HG03520 (cell line): ENCODE data around the gene EFTUD2.

Experiments
- ATAC-seq: cut with Tn5 transposase; IDR thresholded peaks from one replicate; pipeline ENCODE4 v1.9.1; 2021; ENCODE audit warnings: mild to moderate bottlenecking, moderate library complexity; ENCODE audit not compliant: unreplicated experiment

Gene EFTUD2

DNA sequence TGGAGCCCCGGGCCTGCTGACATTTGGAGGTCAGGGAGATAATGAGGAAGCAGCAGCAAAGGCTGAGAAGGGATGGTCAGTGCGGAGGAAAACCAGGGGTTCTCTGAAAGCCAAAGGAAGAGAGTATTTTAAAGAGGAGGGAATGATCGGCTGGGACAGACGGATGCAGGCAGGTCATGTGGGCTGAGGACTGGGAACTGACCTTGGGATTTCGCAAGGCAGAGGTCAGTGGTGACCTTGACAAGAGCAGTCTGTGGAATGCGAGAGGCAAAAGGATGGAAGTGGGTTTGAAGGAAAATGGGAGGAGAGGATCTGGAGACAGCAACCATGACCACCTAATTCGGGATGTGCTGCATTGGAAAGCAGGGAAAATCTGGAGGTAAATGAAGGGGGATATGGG, 10.2 kb downstream of the EFTUD2 start:
- ATAC-seq = no peak

DNA sequence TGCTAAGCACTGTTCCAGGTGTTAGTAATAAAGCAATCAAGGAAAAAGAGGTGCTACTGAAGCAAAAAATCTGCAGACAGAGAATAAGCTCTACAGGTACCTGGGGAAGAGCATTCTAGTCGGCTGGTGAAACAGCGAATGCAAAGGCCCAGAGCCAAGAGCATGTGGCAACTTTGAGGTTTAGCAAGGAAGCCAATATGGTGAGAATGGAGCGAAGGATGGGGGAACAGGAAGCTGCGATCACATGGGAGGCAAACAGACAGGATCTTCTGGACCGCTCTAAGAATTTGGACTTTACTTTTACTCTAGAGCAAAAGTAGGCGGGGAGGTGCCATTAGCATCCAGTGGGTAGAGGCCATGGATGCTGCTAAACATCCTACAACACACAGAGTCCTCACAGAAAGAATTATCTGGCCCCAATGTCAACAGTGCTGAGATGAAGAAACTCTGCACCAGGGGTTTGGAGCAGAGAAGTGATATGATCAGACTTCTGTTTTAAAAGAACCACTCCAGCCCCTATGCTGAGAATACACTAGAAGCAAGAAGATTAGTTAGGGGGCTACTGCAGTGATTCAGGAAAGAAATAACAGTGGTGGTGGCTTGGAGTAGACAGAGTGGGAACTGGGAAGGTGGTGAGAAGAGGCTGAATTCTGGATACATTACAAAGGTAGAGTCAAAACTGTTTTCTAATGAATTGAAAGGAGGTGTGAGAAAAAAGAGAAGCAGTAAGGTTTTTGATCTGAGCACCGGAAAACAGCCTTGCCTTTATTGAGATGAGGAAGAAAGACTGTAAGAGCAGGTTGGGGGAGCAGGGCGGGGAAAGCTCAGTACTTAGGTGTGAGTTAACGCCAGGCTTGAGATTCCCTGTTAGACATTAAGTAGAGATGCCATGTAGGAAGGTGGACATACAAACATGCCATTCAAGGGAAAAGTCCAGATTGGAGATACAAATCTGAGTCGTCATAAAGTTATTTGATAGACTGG, 11.0 kb downstream of the EFTUD2 start:
- ATAC-seq = no peak

DNA sequence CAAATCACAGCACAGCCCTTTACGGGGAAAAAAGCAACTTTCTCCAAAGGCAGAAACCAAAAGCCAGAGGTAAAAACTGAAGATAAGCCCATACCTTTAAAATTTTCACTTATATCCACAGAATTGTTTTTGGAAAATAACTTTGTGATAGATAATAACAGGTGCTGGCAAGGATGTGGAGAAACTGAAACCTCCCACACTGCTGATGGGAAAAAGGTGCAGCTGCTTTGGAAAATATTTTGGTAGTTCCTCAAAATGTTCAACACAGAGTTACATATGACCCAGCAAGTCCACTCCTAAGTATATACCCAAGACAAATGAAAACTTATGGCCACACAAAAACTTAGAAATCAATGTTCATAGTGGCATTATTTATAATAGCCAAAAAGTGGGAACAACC, 12.2 kb downstream of the EFTUD2 start:
- ATAC-seq = no peak

DNA sequence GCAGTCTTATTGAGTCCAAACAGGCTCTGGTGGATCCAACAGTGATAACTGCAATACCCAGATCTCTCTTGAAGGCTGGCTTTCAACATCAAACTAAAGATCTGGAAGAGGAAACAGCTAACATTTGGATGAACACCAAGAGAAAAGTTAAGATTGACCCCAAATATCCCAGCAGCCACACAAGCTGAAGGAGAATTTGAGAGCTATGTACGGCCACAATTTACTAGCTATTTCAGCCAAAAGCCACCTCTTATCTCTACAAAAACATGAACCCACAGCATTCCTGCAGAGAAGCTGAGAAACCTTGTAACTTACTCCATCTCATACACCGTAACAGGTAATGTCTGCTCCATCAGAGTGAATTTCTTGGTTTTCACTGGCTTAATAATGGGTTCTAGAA, 14.3 kb downstream of the EFTUD2 start:
- ATAC-seq = no peak

DNA sequence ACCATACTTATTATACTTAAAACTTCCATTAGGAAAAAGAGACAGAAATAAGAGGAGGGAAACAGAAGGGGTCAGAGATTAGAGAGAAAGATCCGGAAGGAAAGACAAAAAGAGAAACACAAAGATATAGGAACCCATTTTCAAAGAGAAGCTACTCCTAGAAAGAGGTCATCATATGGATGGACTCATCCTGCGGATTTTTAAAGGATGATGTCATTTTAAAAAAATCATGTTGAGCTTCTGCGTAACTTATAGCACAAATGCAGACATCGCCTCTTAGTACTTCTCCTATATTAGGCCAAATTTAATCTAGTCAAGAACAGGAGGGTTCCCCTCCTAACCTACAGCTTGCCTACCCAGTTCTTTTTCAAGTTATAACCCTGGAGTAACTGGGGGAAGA, 18.1 kb downstream of the EFTUD2 start:
- no peak for ATAC-seq

DNA sequence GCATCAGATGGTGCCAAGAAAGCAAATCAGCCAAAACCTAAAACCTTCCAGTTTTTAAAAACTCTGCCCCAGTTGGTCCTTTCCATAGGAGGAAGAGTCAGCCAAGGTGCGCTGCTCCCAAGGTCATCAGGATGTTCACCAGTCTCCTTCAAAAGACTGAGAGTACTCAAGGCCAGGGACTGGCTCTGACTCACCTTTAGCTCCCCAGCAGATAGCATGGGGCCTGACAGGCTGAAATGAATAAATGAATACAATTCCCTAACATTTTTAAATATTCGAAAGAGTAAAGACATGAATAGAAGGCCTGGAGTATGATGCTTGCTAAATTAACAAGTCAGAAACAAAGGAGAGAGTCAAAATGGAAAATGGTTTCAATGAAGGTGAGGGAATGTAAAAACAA, 19.2 kb downstream of the EFTUD2 start:
- ATAC-seq = no peak

DNA sequence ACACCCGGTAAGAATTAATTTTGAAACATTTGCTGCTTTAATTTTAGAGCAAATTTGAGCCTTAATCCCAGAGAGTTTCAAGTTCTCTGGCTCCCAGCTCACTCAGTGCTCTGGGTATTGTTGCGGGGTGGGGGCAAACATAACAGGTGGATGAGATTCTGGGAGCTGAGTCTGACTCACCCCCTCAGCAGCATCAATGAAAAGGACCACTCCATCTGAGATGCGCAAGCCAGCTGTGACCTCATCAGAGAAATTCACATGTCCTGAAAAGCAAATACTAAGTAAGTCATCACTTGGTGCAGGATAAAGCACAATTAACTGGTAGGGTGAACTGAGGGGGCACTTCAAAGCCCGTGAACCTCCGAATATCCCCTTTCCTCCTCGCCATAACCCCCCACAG, 19.9 kb downstream of the EFTUD2 start:
- no peak for ATAC-seq

DNA sequence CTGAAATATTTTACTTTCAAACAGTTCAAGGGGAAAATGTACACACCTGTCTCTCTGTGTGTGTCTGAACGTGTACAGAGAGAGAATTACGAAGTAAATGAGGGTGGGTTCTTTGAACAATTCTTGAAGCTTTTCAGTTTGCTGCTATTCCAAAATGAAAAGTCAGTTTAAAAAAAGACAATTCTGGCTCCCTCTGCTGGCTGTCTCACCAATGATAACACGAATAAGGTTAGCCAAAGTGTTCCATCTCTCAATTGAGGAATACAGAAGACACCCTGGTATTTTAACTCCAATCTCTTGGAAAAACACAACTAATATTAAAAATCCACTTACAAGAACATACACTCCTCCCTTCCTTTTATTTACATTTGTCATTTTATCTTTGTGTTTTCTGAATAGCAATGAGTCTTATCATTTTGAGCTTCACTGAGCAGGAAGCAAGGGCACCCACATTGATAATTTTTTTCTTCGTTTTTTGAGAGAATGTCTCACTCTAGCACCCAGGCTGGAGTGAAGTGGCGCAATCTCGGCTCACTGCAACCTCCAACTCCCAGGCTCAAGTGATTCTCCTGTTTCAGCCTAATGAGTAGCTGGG, 20.5 kb downstream of the EFTUD2 start:
- ATAC-seq = no peak

DNA sequence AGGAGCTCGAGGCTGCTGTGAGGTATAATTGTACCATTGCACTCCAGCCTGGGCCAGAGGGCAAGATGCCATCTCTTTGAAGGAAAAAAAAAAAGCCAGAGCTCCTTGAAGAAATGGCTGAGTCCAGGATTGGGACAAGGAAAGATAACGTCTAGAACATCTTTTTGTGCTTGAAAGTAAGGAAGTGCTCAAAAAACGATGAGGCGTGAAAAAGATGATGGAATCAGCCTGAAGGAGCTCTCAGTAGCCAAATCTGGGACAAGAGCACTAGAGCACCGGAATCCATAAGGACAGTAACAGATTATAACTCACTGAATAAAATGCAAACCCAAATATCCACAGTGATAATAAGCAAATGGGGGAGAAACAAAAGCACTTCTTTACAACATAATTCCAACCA, 22.1 kb downstream of the EFTUD2 start:
- no peak for ATAC-seq

DNA sequence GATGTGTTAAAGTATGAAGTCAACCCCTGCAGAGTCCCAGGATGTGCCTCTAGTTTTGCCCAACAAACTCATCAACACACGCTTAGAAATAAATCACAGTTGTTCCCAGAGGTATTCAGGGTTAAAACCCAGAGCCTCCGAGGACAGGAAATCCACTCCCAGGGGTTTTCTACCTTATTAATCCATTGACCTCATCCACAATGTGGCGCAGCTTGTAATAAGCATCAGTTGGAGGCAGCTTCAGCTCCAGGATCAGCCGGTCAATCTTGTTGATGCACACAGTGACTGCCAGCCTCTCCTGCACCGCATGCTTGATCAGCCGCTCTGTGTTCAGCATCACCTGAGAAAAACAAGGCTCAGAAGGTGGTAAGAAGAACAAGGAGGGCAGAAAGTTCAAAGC, 23.5 kb downstream of the EFTUD2 start:
- ATAC-seq = no peak

DNA sequence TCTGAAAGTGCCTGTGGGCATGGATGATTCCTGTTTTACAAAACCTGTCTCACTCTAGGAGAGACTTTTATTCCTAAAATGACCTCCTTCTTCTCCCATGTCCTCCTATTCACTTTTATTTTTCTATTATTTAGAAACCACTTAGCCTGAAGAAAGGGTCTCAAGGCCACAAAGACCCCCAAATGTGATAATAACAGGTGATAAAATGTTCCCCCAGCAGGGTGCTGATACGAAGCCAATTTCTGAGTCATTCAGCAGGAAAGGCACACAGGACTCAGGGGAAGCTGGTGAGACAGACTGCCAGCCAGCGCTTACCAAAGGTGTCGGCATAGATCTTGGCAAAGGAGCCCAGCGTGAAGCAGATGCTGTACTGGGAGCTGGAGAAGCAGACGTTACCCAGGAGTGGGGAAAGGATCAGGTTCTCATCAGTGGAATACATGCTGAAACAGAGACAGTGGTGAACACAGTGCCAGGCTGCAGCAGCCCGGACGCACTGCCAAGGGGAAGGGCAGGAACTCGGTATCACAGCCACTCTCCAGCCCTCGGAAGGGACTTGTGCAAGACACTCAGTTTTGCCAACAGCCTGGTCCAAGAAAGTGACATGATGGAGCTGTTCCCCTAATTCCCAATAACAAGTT, 27.0 kb downstream of the EFTUD2 start:
- no peak for ATAC-seq

DNA sequence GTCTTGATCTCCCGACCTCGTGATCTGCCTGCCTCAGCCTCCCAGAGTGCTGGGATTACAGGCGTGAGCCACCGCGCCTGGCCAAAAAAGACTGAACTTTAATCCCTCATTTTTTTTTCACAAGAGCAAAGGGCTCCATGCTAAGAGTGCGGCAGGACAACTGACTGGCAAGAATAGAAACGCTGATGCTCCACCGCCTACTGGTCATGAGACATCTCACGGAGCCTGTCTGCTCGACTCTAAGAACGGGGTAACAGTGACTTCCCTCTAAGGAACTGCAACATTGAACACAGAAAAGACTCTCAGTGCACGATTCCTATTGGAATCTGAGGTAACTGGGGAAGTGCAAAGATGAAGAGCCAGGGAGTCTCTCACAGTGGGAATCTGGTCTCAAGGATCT, 27.7 kb downstream of the EFTUD2 start:
- no peak for ATAC-seq

DNA sequence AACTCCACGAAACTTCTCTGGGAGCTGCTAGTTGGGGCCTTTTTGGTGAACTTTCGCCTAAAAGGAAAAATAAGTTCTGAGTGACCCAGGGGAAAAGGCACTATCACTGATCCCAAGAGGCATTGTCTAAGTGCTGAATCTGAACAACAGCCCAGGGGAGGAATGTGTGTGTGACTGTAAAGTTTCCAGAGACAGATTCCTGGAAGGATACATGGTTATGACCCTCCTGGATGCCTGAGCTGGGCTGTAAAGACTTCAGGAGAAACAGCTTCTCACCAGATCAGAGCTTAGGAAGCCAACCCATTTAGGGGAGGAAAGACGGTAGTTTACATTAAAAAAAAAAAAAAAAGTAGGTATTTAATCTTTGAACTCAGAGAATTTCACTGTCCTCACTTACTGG, 31.4 kb downstream of the EFTUD2 start:
- ATAC-seq = no peak

DNA sequence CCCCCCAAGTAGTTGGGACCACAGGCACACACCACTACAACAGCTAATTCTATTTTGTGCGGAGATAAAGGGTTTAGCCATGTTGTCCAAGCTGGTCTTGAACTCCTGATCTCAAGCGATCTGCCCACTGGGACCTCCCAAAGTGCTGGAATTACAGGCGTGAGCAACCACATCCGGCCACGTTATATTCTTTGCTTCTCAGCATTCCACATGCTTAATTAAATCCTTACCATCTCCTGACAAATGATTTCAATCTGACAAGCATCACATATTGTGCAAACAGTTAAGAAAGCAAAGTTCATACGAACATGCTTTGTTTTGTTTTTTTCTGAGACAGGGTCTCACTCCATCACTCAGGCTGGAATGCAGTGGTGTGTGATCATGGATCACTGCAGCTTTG, 33.3 kb downstream of the EFTUD2 start:
- no peak for ATAC-seq

DNA sequence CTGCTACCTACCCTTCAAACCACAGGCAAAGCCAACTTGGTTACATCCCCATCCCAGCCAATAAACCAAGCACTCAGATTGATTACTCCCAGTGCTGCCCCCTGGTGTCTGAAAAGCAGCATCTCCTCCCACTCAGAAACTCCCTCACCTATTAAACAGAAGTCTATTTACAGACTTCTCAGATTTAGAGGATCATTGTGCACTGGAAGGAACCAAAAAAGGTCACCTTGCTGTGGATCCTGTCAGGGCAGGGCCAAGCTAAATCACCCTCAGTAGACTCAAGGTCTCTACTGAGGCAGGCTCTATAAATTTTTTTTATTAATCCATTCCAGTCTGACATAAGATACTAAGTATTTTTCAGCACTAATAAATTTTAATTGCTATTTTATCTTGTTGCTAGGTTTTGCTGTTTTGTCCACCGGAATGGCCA, 34.0 kb downstream of the EFTUD2 start:
- ATAC-seq = no peak

DNA sequence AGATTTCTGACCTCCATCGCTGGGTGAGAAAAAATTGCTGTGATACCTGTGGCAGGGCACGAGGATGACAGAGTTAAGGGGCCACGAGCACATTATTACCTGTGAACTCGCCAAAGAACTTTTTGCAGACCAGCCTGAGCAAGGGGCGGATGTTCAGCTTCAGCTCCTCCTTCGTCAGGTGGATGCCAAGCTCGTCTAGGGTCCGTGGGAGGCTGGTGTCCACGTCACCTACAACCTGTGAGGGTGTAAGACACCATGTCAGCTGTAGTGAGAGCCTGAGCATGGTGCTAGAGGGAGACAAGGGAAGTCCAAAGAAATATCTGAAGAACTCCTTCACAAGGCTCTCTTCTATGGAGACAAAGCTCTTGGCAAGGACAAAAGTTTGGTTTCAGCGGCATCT, 34.4 kb downstream of the EFTUD2 start:
- no peak for ATAC-seq

DNA sequence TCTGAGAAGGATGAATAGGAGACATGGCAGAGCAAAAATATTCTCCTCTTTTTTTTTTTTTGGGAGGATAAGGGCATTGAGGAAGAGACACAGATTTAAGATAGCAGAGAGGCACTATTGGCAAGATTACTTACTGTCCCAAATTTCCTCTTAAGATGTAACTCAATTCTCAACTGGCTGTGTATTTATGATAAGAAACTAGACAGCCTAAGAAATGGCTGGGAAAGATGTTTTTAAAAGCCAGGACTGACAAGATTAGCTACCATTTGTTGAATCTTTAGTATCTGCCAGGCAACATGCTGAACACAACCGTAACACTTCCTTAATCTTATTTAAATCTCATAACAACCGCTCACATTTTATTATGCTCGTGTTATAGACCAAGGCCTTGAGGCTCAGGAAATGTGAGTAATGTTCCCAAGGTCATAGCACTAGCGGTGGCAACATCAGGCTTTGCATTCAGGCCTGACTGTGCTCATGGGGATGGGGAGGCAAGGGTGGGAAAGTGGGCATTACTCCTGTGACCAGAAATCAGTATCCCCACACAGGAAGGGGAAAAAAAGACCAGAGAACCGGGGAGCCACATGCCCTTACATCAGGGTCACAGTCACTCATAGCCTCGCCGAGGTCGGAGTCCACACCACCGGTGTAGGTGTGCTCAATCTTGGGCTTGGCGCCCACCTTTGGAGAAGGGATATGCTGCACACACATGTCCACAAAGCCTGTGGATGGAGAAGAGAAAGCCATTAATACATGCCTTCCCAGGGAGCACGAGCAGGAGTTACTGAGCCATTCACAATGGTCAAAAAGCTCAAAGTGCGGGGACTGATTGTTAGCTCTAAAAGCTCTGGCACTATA, 36.0 kb downstream of the EFTUD2 start:
- no peak for ATAC-seq

DNA sequence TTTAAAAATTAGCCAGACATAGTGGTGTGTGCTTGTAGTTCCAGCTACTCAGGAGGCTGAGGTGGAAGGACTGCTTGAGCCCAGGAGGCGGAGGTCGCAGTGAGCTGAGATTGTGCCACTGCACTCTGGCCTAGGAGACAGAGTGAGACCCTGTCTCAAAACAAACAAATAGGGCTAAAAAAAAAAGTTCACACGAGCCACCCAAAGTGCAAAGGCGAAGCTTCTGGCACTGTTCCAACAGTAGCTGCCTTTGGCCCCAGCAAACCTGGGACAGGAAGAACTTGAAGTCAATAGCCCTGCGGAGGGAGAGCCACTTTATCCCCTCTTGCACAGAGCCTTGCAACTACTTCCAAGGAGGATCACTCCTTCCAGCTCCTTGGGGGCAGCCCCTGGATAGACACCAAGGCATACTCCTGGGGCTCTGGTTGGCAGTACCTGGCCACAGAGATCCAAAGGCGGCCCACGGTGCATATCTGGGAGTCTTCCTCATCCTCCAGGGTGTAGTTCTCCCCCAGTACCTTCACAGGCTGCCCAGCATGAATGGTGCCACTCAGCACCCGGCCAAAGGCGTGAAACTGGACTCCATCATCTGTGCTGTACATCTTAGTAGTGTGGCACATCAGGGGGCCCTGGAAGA, 36.8 kb downstream of the EFTUD2 start:
- ATAC-seq = no peak

DNA sequence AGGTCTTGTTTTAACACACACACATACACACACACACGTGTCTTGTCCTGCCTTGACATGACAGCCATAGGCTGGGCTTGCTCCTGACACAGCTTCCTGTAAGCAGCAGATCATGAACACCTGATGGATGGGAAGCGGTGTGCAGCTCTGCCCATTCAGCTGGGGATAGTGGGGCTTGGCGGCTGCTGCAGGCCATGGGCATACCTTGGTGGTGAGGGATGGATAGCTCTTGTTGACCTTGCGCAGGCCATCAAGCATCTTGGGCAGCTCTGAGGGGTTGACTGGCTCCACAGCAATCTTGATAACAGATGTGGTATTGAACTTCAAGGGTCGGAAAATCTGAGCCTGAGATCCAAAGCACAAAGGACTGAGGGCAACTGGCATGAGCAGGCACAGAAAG, 39.5 kb downstream of the EFTUD2 start:
- ATAC-seq = no peak

DNA sequence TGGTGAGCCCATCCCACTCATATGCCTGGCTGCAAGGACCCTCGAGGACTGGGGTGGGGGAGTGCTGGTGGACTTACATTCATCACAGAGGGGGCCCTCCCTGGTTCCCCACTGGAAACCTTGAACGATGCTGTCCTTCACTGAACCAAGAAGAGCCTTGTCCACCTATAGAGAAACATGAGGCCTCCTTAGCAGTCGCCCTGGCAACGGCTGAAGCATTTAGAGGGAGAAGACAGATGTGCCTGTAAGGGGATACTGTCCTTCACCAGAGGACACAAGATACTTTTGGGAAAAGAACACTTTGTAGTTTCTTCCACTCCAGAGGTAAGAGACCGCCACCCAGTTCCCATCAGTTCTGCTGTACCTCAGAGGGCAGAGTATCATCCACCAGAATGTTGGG, 45.1 kb downstream of the EFTUD2 start:
- ATAC-seq = no peak

DNA sequence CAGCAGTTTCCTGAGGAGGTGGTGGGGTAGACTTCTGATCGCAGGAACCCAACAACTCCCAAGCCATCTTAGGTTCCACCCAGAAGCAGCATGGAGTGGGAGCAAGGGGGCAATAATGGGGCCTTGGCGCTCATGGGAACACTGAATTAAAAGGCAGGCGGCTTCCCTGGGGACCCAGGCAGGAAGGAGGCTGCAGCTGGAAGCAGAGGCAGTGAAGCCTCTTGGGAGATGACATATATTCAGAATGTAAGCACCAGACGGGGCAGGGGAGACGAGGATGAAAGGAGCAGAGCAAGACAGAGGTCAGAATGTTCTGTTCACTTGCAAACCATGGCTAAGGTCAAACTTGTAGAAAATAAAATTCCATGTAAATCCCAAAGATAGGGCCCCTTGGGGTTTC, 48.6 kb downstream of the EFTUD2 start:
- ATAC-seq = no peak
